Skeletal muscle tissue (tissue), 1 donor: ENCODE data around the gene WWC2. TPM values are rescaled to one million over a fixed set of nuclear protein-coding genes. Genes with fewer than 3 reads are reported as not detected.

ENCODE experiments used
- total RNA-seq: library from RNA; depleted of rRNA; stranded (reverse); fragments of >200 nt; gene quantifications from one replicate; pipeline ENCODE4 v1.2.3, GENCODE V29; 2014

Gene WWC2
- total RNA-seq, 1 donor from 2014 or later: 15.1 TPM

Other genes with a start within 250 kb of the WWC2 start
- 48.5 TPM for gene DCTD, start 181.9 kb upstream of the WWC2 start, total RNA-seq
- not detected for gene CLDN22, start 221.0 kb downstream of the WWC2 start, total RNA-seq
- gene CLDN24, start 223.2 kb downstream of the WWC2 start, total RNA-seq: not detected